Sigmoid colon (tissue), 7 donors: ENCODE data around the gene CADM4. TPM values are rescaled to one million over a fixed set of nuclear protein-coding genes. Genes with fewer than 3 reads are reported as not detected.
A peak's percentile ranks its signal among the peaks of the same experiment; 100 is the strongest.

ENCODE experiments used
- DNase-seq: peaks from one replicate; pipeline ENCODE4 v3.0.0-alpha.2; 2019
- H3K27ac ChIP-seq, 4 donors: fragments of 200-600 bp; sonication (generic); one replicate each; pipeline ENCODE4 v1.5.1; 2016 to 2019; ENCODE audit warnings: mild to moderate bottlenecking in 1 of 4
- H3K27me3 ChIP-seq, 3 donors: fragments of 200-600 bp; sonication (generic); one replicate each; pipeline ENCODE4 v1.5.1; 2019; ENCODE audit warnings: mild to moderate bottlenecking in 1 of 3
- H3K36me3 ChIP-seq, 4 donors: fragments of 200-600 bp; sonication (generic); one replicate each; pipeline ENCODE4 v1.5.1; 2016 to 2019
- H3K4me1 ChIP-seq, 4 donors: fragments of 200-600 bp; sonication (generic); one replicate each; pipeline ENCODE4 v1.5.1; 2017 to 2019
- H3K4me3 ChIP-seq, 4 donors: fragments of 200-600 bp; sonication (generic); one replicate each; pipeline ENCODE4 v1.5.1; 2017 to 2019; ENCODE audit warnings: mild to moderate bottlenecking in 2 of 4, moderate library complexity in 1 of 4
- H3K9me3 ChIP-seq, 4 donors: fragments of 200-600 bp in 3 of 4; sonication (generic) in 3 of 4; one replicate each; pipeline versions ENCODE4 v1.5.1 to v1.6.1; 2013 to 2019
- CTCF ChIP-seq, 4 experiments: fragments of 450-650 bp in 3 of 4; fragments of 200-600 bp in 1 of 4; IDR thresholded peaks; one replicate each; pipeline ENCODE4 v1.5.1; 2016 to 2019; ENCODE audit warnings: antibody characterized with exemption in 4 of 4, mild to moderate bottlenecking in 3 of 4, moderate library complexity in 2 of 4
- EP300 ChIP-seq, 4 donors: sonication (generic); formaldehyde crosslinking; IDR thresholded peaks; one replicate each; pipeline ENCODE4 v1.6.1; 2017; ENCODE audit warnings: antibody characterized with exemption in 4 of 4
- POLR2A ChIP-seq, 2 donors: fragments of 450-650 bp; IDR thresholded peaks; one replicate each; pipeline ENCODE4 v1.6.1; 2016; ENCODE audit warnings: antibody characterized with exemption in 2 of 2, mild to moderate bottlenecking in 2 of 2, moderate library complexity in 2 of 2
- POLR2AphosphoS5 ChIP-seq, 4 donors: sonication (generic); formaldehyde crosslinking; IDR thresholded peaks; one replicate each; pipeline ENCODE4 v1.6.1; 2017; ENCODE audit warnings: antibody characterized with exemption in 4 of 4
- WGBS, 2 donors: extraction: QIAGEN DNeasy Blood & Tissue Kit; methylation state at CpG; one replicate each; pipeline ENCODE4 v1.1.7; 2013; 5-methylcytosine and 5-hydroxymethylcytosine counted together
- intact Hi-C: fragments of 100-400 bp; cut with DNase I; formaldehyde crosslinking; loops from one replicate; pipeline ENCODE4 v1.15.1; 2023
- polyA plus RNA-seq, 3 donors: library from polyadenylated mRNA; stranded (reverse); fragments of 200-250 nt; gene quantifications; one replicate each; pipeline ENCODE4 v1.2.3, GENCODE V29; 2013
- total RNA-seq, 4 donors: library from RNA; depleted of rRNA; stranded (reverse); fragments of >200 nt; gene quantifications; one replicate each; pipeline ENCODE4 v1.1.0, GENCODE V29; 2016
- donor health status: healthy with polysubstance abuse.
- donor health status: Bipolar disorder and iron deficiency.
- donor health status: healthy.

CADM4 gene
- total and polyA plus RNA-seq, 7 donors, result 0.92 to 21.7 (median 16.4) TPM

GRCh38 chr19:43622070-43622469 lies 17.6 kb downstream of the CADM4 start:
- no peak for DNase-seq
- 50 to 82% methylated on average over 4 of the region's 4 CpGs for WGBS, 2 donors
- Histone ChIP-seq H3K4me3 (no peak overlapping the region), H3K27me3 (no peaks in the 10 kb centered on the region), H3K27ac (no peak overlapping the region), H3K36me3 (peaks cover 0 to 13% (median 0%) of the 10 kb centered on the region in 4 donors), H3K4me1 (peaks cover 0 to 23% (median 15%) of the 10 kb centered on the region in 4 donors), H3K9me3 (no peaks in the 10 kb centered on the region)
- TF ChIP-seq POLR2A (IDR thresholded peaks at IDR 0.05), result no peak
- intact Hi-C loops, result no loop called here

- Histone ChIP-seq H3K9me3 (no peaks in the 10 kb centered on the region), H3K4me1 (peaks cover 0 to 24% (median 17%) of the 10 kb centered on the region in 4 donors), H3K4me3 (peak overlapping the region; percentile 65 to 88 (median 71)), H3K36me3 (peaks cover 0 to under 1% (median 0%) of the 10 kb centered on the region in 4 donors), H3K27me3 (no peaks in the 10 kb centered on the region), H3K27ac (peak overlapping the region; percentile 91 to 98 (median 98))
- WGBS, 2 donors, result 45 to 47% methylated on average over 23 of the region's 23 CpGs
- no peak for DNase-seq
- intact Hi-C loops, result no loop called here
- no peak for TF ChIP-seq POLR2A (IDR thresholded peaks at IDR 0.05)
- TF ChIP-seq CTCF (IDR thresholded peaks at IDR 0.05), result no peak
- TF ChIP-seq POLR2AphosphoS5 (IDR thresholded peaks at IDR 0.05), result no peak
- no peak for TF ChIP-seq EP300 (IDR thresholded peaks at IDR 0.05)
Observed at GRCh38 chr19:43620061-43621001, 19.3 kb downstream of the CADM4 start.

GRCh38 chr19:43619262-43620060 lies 20.2 kb downstream of the CADM4 start, which contains the start of gene ZNF428:
TSS of gene ZNF428 (minus strand) at chr19:43619629. CDS start at chr19:43614304, 5,325 bp downstream.
- intact Hi-C loops, result loop anchor here (1.0 kb wide), 1 partner anchor 23 kb away; the partner anchor contains the start of genes IRGQ and ZNF576
- DNase-seq, result peak; percentile 93
- no peak for TF ChIP-seq EP300 (IDR thresholded peaks at IDR 0.05)
- peak; percentile 47 to 58 for TF ChIP-seq POLR2A (IDR thresholded peaks at IDR 0.05)
- peak; percentile 50 to 90 (median 83) for TF ChIP-seq POLR2AphosphoS5 (IDR thresholded peaks at IDR 0.05)
- Histone ChIP-seq H3K27ac (peak within 1 kb of the TSS; percentile 91 to 98 (median 98)), H3K27me3 (no peaks in the 10 kb centered on the region), H3K36me3 (no peaks in the 10 kb centered on the region), H3K4me1 (peaks cover 0 to 29% (median 17%) of the 10 kb centered on the region in 4 donors), H3K9me3 (no peaks in the 10 kb centered on the region), H3K4me3 (peak within 1 kb of the TSS; percentile 65 to 88 (median 71))
- 0% methylated on average over 81 of the region's 81 CpGs for WGBS, 2 donors

GRCh38 chr19:43618921-43619261 lies 20.8 kb downstream of the CADM4 start:
- intact Hi-C loops, result loop anchor here (1.0 kb wide), 1 partner anchor 23 kb away; the partner anchor contains the start of genes IRGQ and ZNF576
- DNase-seq, result no peak
- TF ChIP-seq POLR2A (IDR thresholded peaks at IDR 0.05) (no peak), CTCF (IDR thresholded peaks at IDR 0.05) (no peak), EP300 (IDR thresholded peaks at IDR 0.05) (no peak), POLR2AphosphoS5 (IDR thresholded peaks at IDR 0.05) (no peak)
- Histone ChIP-seq H3K36me3 (peaks cover 0 to 4% (median 0%) of the 10 kb centered on the region in 4 donors), H3K4me1 (peaks cover 0 to 29% (median 17%) of the 10 kb centered on the region in 4 donors), H3K27ac (peak overlapping the region; percentile 91 to 98 (median 98)), H3K4me3 (peak overlapping the region; percentile 65 to 88 (median 71)), H3K9me3 (no peaks in the 10 kb centered on the region), H3K27me3 (no peaks in the 10 kb centered on the region)
- 0 to 1% methylated on average over 14 of the region's 14 CpGs for WGBS, 2 donors

- H3K27ac ChIP-seq, result no peak overlapping the region
- TF ChIP-seq EP300 (IDR thresholded peaks at IDR 0.05) (no peak), POLR2AphosphoS5 (IDR thresholded peaks at IDR 0.05) (no peak)
- DNase-seq, result no peak
- peaks cover 3 to 24% (median 6%) of the 10 kb centered on the region in 4 donors for H3K36me3 ChIP-seq
- peaks cover 0 to 29% (median 17%) of the 10 kb centered on the region in 4 donors for H3K4me1 ChIP-seq
- no peak overlapping the region for H3K4me3 ChIP-seq
- H3K9me3 ChIP-seq, result no peaks in the 10 kb centered on the region
- intact Hi-C loops, result no loop called here
- H3K27me3 ChIP-seq, result no peaks in the 10 kb centered on the region
- WGBS, 2 donors, result 91 to 94% methylated on average over 6 of the region's 6 CpGs
Observed at GRCh38 chr19:43616954-43617353, 22.7 kb downstream of the CADM4 start.
